HG02678 (cell line): Measurements from ENCODE around the gene FOXB1.

Source experiments
- ATAC-seq: cut with Tn5 transposase; IDR thresholded peaks from one replicate; pipeline ENCODE4 v1.9.1; 2021; ENCODE audit warnings: mild to moderate bottlenecking, moderate library complexity; ENCODE audit not compliant: unreplicated experiment

The FOXB1 gene

GRCh38 chr15:60017538-60018520, 13.7 kb downstream of the FOXB1 start:
- no peak for ATAC-seq

GRCh38 chr15:60020736-60021135, 16.6 kb downstream of the FOXB1 start:
- no peak for ATAC-seq

- ATAC-seq, result no peak
Observed at GRCh38 chr15:60021589-60022378, 17.7 kb downstream of the FOXB1 start.

GRCh38 chr15:60022379-60022741, 18.2 kb downstream of the FOXB1 start:
- no peak for ATAC-seq

- ATAC-seq, result no peak
Observed at GRCh38 chr15:60026555-60026954, 22.4 kb downstream of the FOXB1 start.

- no peak for ATAC-seq
Observed at GRCh38 chr15:60035344-60035743, 31.2 kb downstream of the FOXB1 start.

- ATAC-seq, result no peak
Observed at GRCh38 chr15:60039316-60039715, 35.2 kb downstream of the FOXB1 start.

- no peak for ATAC-seq
Observed at GRCh38 chr15:60043744-60044435, 39.8 kb downstream of the FOXB1 start.

GRCh38 chr15:60044636-60045270, 40.6 kb downstream of the FOXB1 start:
- no peak for ATAC-seq

GRCh38 chr15:60047701-60048100, 43.6 kb downstream of the FOXB1 start:
- ATAC-seq, result no peak

- no peak for ATAC-seq
Observed at GRCh38 chr15:60049948-60050347, 45.8 kb downstream of the FOXB1 start.

GRCh38 chr15:60052796-60053195, 48.7 kb downstream of the FOXB1 start:
- no peak for ATAC-seq

- ATAC-seq, result no peak
Observed at GRCh38 chr15:60054472-60054871, 50.4 kb downstream of the FOXB1 start.
